Left colon (tissue), 2 donors: ENCODE results near the gene SERPINE1. TPM values are rescaled to one million over a fixed set of nuclear protein-coding genes. Genes with fewer than 3 reads are reported as not detected.
A peak's percentile ranks its signal among the peaks of the same experiment; 100 is the strongest.

Source experiments
- ATAC-seq: fragments of 200-7000 bp; cut with Tn5 transposase; one replicate; pipeline ENCODE4 v1.9.1; 2020; ENCODE audit warnings: mild to moderate bottlenecking, moderate library complexity
- DNase-seq, 2 donors: peaks; one replicate each; pipeline ENCODE4 v3.0.0-alpha.2; 2020
- intact Hi-C, 2 donors: fragments of 100-400 bp; cut with DNase I in 1 of 2; cut with micrococcal nuclease in 1 of 2; formaldehyde crosslinking; loops; one replicate each; pipeline versions ENCODE4 v1.11.2 to v1.14.0; 2022; cut with DNase I, micrococcal nuclease
- total RNA-seq, 2 donors: library from RNA; stranded (reverse); fragmentation: NEBNext Ultra II Directional; extraction: Animal tissue kit (Norgen Biotek cat#: 25700); gene quantifications; one replicate each; pipeline ENCODE4 v1.2.1, GENCODE V29; 2021
- donor health status: DM: no; HTN: no; CAD: no.
- donor health status: DM: yes; HTN: yes; CAD: no.

The SERPINE1 gene
- total RNA-seq, 2 donors from 2014 or later: 1.8 to 3.1 TPM

- intact Hi-C loops: no loop called here
- ATAC-seq: peak; percentile 93
Observed at GRCh38 chr7:101138213-101138870, 11.4 kb downstream of the SERPINE1 start.

GRCh38 chr7:101140339-101140699 lies 13.4 kb downstream of the SERPINE1 start:
- DNase-seq (no peak), ATAC-seq (no peak)
- intact Hi-C loops: loop anchor here in 1 of 2 donors (5.0 kb wide), 1 partner anchor 142 kb away; no protein-coding TSS in a partner anchor

More at GRCh38 chr7:101138213-101138870, 11.4 kb downstream of the SERPINE1 start:
- DNase-seq: peak; percentile 69 to 83

- DNase-seq: no peak
- no peak for ATAC-seq
- intact Hi-C loops: loop anchor here in 1 of 2 donors (5.0 kb wide), 1 partner anchor 141 kb away; no protein-coding TSS in a partner anchor
Observed at GRCh38 chr7:101140746-101141382, 14.0 kb downstream of the SERPINE1 start.

GRCh38 chr7:101151908-101152651 lies 25.2 kb downstream of the SERPINE1 start:
- DNase-seq (no peak), ATAC-seq (no peak)
- intact Hi-C loops: no loop called here

GRCh38 chr7:101153969-101154692 lies 27.2 kb downstream of the SERPINE1 start, which contains the start of gene AP1S1:
TSS of gene AP1S1 (plus strand) at chr7:101154476. CDS start at chr7:101154515, 39 bp downstream.
- intact Hi-C loops: no loop called here
- ATAC-seq (peak; percentile 91), DNase-seq (peak; percentile 94 to 95)

- DNase-seq (peak in 1 of 2 donors; percentile 55), ATAC-seq (peak; percentile 68)
- intact Hi-C loops: no loop called here
Observed at GRCh38 chr7:101154693-101155102, 27.8 kb downstream of the SERPINE1 start.

- ATAC-seq (no peak), DNase-seq (no peak)
- intact Hi-C loops: no loop called here
Observed at GRCh38 chr7:101155303-101155702, 28.4 kb downstream of the SERPINE1 start.

- no peak for ATAC-seq
- intact Hi-C loops: no loop called here
- DNase-seq: no peak
Observed at GRCh38 chr7:101156277-101156676, 29.4 kb downstream of the SERPINE1 start.

- intact Hi-C loops: no loop called here
- peak; percentile 66 to 80 for DNase-seq
- ATAC-seq: peak; percentile 71
Observed at GRCh38 chr7:101156866-101157589, 30.1 kb downstream of the SERPINE1 start.

- intact Hi-C loops: no loop called here
Observed at GRCh38 chr7:101159696-101160674, 33.1 kb downstream of the SERPINE1 start.

GRCh38 chr7:101160910-101161309 lies 34.0 kb downstream of the SERPINE1 start:
- DNase-seq: no peak
- intact Hi-C loops: no loop called here
- ATAC-seq: no peak

More at GRCh38 chr7:101159696-101160674, 33.1 kb downstream of the SERPINE1 start:
- DNase-seq: no peak
- no peak for ATAC-seq

GRCh38 chr7:101161692-101162471 lies 35.0 kb downstream of the SERPINE1 start:
- ATAC-seq (no peak), DNase-seq (no peak)
- intact Hi-C loops: no loop called here

GRCh38 chr7:101162551-101163278 lies 35.8 kb downstream of the SERPINE1 start:
- intact Hi-C loops: no loop called here
- DNase-seq (peak in 1 of 2 donors; percentile 56), ATAC-seq (peak; percentile 63)

- peak; percentile 21 for ATAC-seq
- intact Hi-C loops: no loop called here
- DNase-seq: peak in 1 of 2 donors; percentile 33
Observed at GRCh38 chr7:101163279-101164070, 36.6 kb downstream of the SERPINE1 start.
